ENCODE data around the gene SLC6A17.

DNA sequence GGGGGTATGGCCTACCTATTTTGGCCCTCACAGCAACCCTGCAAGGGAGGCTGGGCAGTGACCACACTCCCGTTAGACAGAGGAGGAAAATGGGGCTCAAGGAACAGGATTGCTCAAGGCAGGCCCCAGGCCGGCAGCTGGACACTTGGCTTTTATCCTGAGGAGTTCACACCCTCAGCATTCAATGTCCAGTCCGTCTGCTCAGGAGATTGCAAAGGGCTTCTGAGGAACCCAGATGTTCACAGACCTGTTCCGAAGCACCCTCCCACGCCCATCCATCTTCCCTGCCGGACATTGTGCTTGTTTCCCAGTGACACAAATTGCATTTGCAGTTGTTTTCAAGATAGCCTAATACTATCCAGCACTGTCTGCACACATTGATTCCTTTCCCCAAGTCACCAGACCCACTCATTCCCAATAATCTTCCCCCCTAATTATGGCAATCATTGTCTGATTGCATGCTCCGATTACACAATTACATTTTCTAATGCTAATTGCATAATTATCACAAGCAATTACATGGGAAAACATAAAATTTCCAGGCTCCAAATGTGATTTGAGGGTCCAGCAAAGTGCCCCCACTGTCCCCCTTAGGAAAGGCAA, 42.3 kb upstream of the SLC6A17 start:
- TF ChIP-seq, protein P1, sequence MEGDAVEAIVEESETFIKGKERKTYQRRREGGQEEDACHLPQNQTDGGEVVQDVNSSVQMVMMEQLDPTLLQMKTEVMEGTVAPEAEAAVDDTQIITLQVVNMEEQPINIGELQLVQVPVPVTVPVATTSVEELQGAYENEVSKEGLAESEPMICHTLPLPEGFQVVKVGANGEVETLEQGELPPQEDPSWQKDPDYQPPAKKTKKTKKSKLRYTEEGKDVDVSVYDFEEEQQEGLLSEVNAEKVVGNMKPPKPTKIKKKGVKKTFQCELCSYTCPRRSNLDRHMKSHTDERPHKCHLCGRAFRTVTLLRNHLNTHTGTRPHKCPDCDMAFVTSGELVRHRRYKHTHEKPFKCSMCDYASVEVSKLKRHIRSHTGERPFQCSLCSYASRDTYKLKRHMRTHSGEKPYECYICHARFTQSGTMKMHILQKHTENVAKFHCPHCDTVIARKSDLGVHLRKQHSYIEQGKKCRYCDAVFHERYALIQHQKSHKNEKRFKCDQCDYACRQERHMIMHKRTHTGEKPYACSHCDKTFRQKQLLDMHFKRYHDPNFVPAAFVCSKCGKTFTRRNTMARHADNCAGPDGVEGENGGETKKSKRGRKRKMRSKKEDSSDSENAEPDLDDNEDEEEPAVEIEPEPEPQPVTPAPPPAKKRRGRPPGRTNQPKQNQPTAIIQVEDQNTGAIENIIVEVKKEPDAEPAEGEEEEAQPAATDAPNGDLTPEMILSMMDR (IDR thresholded peaks at IDR 0.05 in 8 of 11, conservative IDR thresholded peaks at IDR 0.05 in 3 of 11), result no peak
- no peak for TF ChIP-seq POLR2A (IDR thresholded peaks at IDR 0.05)
- TF ChIP-seq POLR2AphosphoS5 (IDR thresholded peaks at IDR 0.05), result no peak
